SU-DHL-6 (cell line): ENCODE measurements around the gene PRDM16.

Experiments
- CTCF ChIP-seq: fragments of 200-600 bp; sonication (generic); IDR thresholded peaks from one replicate; pipeline ENCODE4 v1.5.1; 2017; ENCODE audit warnings: antibody characterized with exemption, mild to moderate bottlenecking, low read length, moderate library complexity; ENCODE audit not compliant: insufficient read depth, poor library complexity, severe bottlenecking
- EZH2phosphoT487 ChIP-seq: fragments of 200-600 bp; sonication (generic), shearing (Covaris generic); conservative IDR thresholded peaks from 2 replicates; pipeline ENCODE4 v1.6.1; 2018; ENCODE audit warnings: mild to moderate bottlenecking, antibody characterized with exemption, low read length, moderate library complexity, mixed read lengths

- TF ChIP-seq CTCF (no peak), EZH2phosphoT487 (no peak)
These were observed 333.4 kb downstream of the PRDM16 start for GRCh38 chr1:3402258-3403010.
